ENCODE data around the gene SUDS3. TPM values are rescaled to one million over a fixed set of nuclear protein-coding genes. Genes with fewer than 3 reads are reported as not detected.

SUDS3 gene
- total and polyA plus RNA-seq, 4 donors: 6.7 to 22.8 (median 12.3) TPM

GRCh38 chr12:118373616-118374015 lies 2.7 kb upstream of the SUDS3 start:
- no peaks in the 10 kb centered on the region for H3K9me3 ChIP-seq (ENCODE audit: control insufficient read depth in 4 of 4, low read length in 3 of 4)
- 23% methylated on average over 5 of the region's 5 CpGs for WGBS
- no peaks in the 10 kb centered on the region for H3K36me3 ChIP-seq (ENCODE audit: control insufficient read depth in 4 of 4, insufficient read depth in 3 of 4, low read depth in 1 of 4, low read length in 3 of 4)
- peak overlapping the region; percentile 63 to 86 for H3K9ac ChIP-seq (ENCODE audit: low read depth in 1 of 2, low read length in 2 of 2)
- H3K27ac ChIP-seq (ENCODE audit: low read depth in 1 of 2, low read length in 2 of 2): peak overlapping the region; percentile 98
- peaks cover 2 to 51% (median 28%) of the 10 kb centered on the region in 4 donors for H3K4me1 ChIP-seq (ENCODE audit: control insufficient read depth in 4 of 4, insufficient read depth in 4 of 4, low read length in 3 of 4)
- peak; percentile 37 for TF ChIP-seq FOXA2 (IDR thresholded peaks at IDR 0.05)
- TF ChIP-seq RAD21 (IDR thresholded peaks at IDR 0.05): peak; percentile 21 to 27
- no peak for TF ChIP-seq CTCF (IDR thresholded peaks at IDR 0.05; ENCODE audit: low read depth, low read length, missing input control)
- TF ChIP-seq, protein P1, sequence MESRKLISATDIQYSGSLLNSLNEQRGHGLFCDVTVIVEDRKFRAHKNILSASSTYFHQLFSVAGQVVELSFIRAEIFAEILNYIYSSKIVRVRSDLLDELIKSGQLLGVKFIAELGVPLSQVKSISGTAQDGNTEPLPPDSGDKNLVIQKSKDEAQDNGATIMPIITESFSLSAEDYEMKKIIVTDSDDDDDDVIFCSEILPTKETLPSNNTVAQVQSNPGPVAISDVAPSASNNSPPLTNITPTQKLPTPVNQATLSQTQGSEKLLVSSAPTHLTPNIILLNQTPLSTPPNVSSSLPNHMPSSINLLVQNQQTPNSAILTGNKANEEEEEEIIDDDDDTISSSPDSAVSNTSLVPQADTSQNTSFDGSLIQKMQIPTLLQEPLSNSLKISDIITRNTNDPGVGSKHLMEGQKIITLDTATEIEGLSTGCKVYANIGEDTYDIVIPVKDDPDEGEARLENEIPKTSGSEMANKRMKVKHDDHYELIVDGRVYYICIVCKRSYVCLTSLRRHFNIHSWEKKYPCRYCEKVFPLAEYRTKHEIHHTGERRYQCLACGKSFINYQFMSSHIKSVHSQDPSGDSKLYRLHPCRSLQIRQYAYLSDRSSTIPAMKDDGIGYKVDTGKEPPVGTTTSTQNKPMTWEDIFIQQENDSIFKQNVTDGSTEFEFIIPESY (IDR thresholded peaks at IDR 0.05): peak; percentile 63
- TF ChIP-seq TAF1 (conservative IDR thresholded peaks at IDR 0.05): no peak
- no peak for TF ChIP-seq YY1 (IDR thresholded peaks at IDR 0.05)
- no peak for TF ChIP-seq NR2F2 (IDR thresholded peaks at IDR 0.05)
- TF ChIP-seq, protein P2, sequence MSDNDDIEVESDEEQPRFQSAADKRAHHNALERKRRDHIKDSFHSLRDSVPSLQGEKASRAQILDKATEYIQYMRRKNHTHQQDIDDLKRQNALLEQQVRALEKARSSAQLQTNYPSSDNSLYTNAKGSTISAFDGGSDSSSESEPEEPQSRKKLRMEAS (IDR thresholded peaks at IDR 0.05): no peak
- TF ChIP-seq, protein P3, sequence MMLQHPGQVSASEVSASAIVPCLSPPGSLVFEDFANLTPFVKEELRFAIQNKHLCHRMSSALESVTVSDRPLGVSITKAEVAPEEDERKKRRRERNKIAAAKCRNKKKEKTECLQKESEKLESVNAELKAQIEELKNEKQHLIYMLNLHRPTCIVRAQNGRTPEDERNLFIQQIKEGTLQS (IDR thresholded peaks at IDR 0.05): no peak
- TF ChIP-seq REST (IDR thresholded peaks at IDR 0.05): peak; percentile 55
- peak; percentile 70 for TF ChIP-seq HNF4G (IDR thresholded peaks at IDR 0.05)
- peak; percentile 92 for TF ChIP-seq SP1 (IDR thresholded peaks at IDR 0.05)
- TF ChIP-seq EGR1 (IDR thresholded peaks at IDR 0.05; ENCODE audit: low read depth in 2 of 2): no peak
- peak; percentile 88 to 89 for TF ChIP-seq RXRA (IDR thresholded peaks at IDR 0.05)
- TF ChIP-seq GABPA (IDR thresholded peaks at IDR 0.05 in 1 of 2, conservative IDR thresholded peaks at IDR 0.05 in 1 of 2): peak in 1 of 2 donors; percentile 12
- TF ChIP-seq HNF4A (conservative IDR thresholded peaks at IDR 0.05): peak; percentile 88 to 93
- no peak for TF ChIP-seq FOXA1 (IDR thresholded peaks at IDR 0.05)
- TF ChIP-seq JUND (IDR thresholded peaks at IDR 0.05): peak in 1 of 2 donors; percentile 50
- DNase-seq (ENCODE audit: low spot score): no peak
- H3K4me3 ChIP-seq (ENCODE audit: low read depth in 1 of 3, low read length in 3 of 3): peak overlapping the region; percentile 65 to 74 (median 72)
- H3K27me3 ChIP-seq (ENCODE audit: control insufficient read depth in 4 of 4, insufficient read depth in 4 of 4, low read length in 3 of 4): no peaks in the 10 kb centered on the region
